GM11168 (cell line): Measurements from ENCODE around the gene CDK3.
"Not testable (repeated sequence)": the region's sequence is repeated elsewhere in the genome, so short reads cannot be mapped to it uniquely, and the experiment has no call there.

Source experiments
- in situ Hi-C: fragments of 300-500 bp; cut with MboI; formaldehyde crosslinking; loops from one replicate; pipeline ENCODE4 v1.12.0; 2022; ENCODE audit warnings: low sequenced_read_pairs; ENCODE audit not compliant: unreplicated experiment

Gene CDK3

GRCh38 chr17:76032780-76033108 lies 32.1 kb downstream of the CDK3 start:
- in situ Hi-C loops = no loop called here

- in situ Hi-C loops = no loop called here
Observed at GRCh38 chr17:76033139-76033538, 32.5 kb downstream of the CDK3 start.

GRCh38 chr17:76034428-76035350 lies 34.0 kb downstream of the CDK3 start:
- in situ Hi-C loops = no loop called here

GRCh38 chr17:76036497-76037261 lies 36.0 kb downstream of the CDK3 start:
- in situ Hi-C loops = no loop called here

GRCh38 chr17:76038050-76038449 lies 37.4 kb downstream of the CDK3 start:
- in situ Hi-C loops = no loop called here

- in situ Hi-C loops = no loop called here
Observed at GRCh38 chr17:76039121-76039520, 38.5 kb downstream of the CDK3 start.

GRCh38 chr17:76040376-76040775 lies 39.7 kb downstream of the CDK3 start:
- in situ Hi-C loops = no loop called here

- in situ Hi-C loops = not testable (repeated sequence)
Observed at GRCh38 chr17:76042868-76043267, 42.2 kb downstream of the CDK3 start.

GRCh38 chr17:76044475-76045007 lies 43.9 kb downstream of the CDK3 start:
- in situ Hi-C loops = not testable (repeated sequence)

- in situ Hi-C loops = no loop called here
Observed at GRCh38 chr17:76046064-76046463, 45.4 kb downstream of the CDK3 start.

GRCh38 chr17:76048025-76048605 lies 47.5 kb downstream of the CDK3 start:
- in situ Hi-C loops = no loop called here

- in situ Hi-C loops = no loop called here
Observed at GRCh38 chr17:76048711-76049110, 48.1 kb downstream of the CDK3 start.

- in situ Hi-C loops = no loop called here
Observed at GRCh38 chr17:76049239-76049638, 48.6 kb downstream of the CDK3 start.

GRCh38 chr17:76049836-76050537 lies 49.3 kb downstream of the CDK3 start:
- in situ Hi-C loops = no loop called here

GRCh38 chr17:76050538-76051467 lies 50.1 kb downstream of the CDK3 start:
- in situ Hi-C loops = no loop called here

- in situ Hi-C loops = no loop called here
Observed at GRCh38 chr17:76051561-76051960, 50.9 kb downstream of the CDK3 start.

GRCh38 chr17:76053246-76054111 lies 52.8 kb downstream of the CDK3 start:
- in situ Hi-C loops = no loop called here

GRCh38 chr17:76054112-76054476 lies 53.4 kb downstream of the CDK3 start:
- in situ Hi-C loops = no loop called here
